Measurements from ENCODE around the gene TAL2. TPM values are rescaled to one million over a fixed set of nuclear protein-coding genes. Genes with fewer than 3 reads are reported as not detected.

TAL2 gene
- not detected for total RNA-seq
- 0.78 TPM for polyA plus RNA-seq (ENCODE audit: insufficient read depth, low read depth, low replicate concordance)
- long read RNA-seq, donor 1: 0 reads
- long read RNA-seq, donor 2: 0 reads

GRCh38 chr9:105662184-105663104 is at the start of gene TAL2:
TAL2 (plus strand) TSS chr9:105662457; CDS start chr9:105662497, 40 bp downstream.
- no peak for DNase-seq
- Histone ChIP-seq H3K27me3 (no peaks in the 10 kb centered on the region), H3K36me3 (ENCODE audit: low read depth, missing control alignments) (no peaks in the 10 kb centered on the region), H3K9me3 (no peaks in the 10 kb centered on the region), H3K27ac (no peak within 1 kb of the TSS), H3K4me3 (no peak within 1 kb of the TSS), H3K4me1 (no peaks in the 10 kb centered on the region)
- intact Hi-C loops (cut with DNase I; ENCODE audit: low total_unique reads): no loop called here
- TF ChIP-seq POLR2A (IDR thresholded peaks at IDR 0.05) (no peak), CTCF (IDR thresholded peaks at IDR 0.05) (no peak)
- 92% methylated on average over 12 of the region's 12 CpGs for WGBS, 2 donors

GRCh38 chr9:105621001-105621400 is 41.3 kb upstream of the TAL2 start:
- TF ChIP-seq CTCF (IDR thresholded peaks at IDR 0.05): no peak
- no peak for TF ChIP-seq POLR2A (IDR thresholded peaks at IDR 0.05)
- intact Hi-C loops (cut with DNase I; ENCODE audit: low total_unique reads): no loop called here
- Histone ChIP-seq H3K27me3 (no peaks in the 10 kb centered on the region), H3K9me3 (no peaks in the 10 kb centered on the region), H3K36me3 (ENCODE audit: low read depth, missing control alignments) (no peaks in the 10 kb centered on the region), H3K4me1 (no peaks in the 10 kb centered on the region), H3K27ac (no peak overlapping the region), H3K4me3 (no peak overlapping the region)
- WGBS, 2 donors: 91 to 97% methylated on average over 2 of the region's 2 CpGs
- no peak for DNase-seq

- H3K9me3 ChIP-seq: no peaks in the 10 kb centered on the region
- H3K4me3 ChIP-seq: no peak overlapping the region
- H3K36me3 ChIP-seq (ENCODE audit: low read depth, missing control alignments): no peaks in the 10 kb centered on the region
- DNase-seq: no peak
- WGBS, 2 donors: 72 to 85% methylated on average over 1 of the region's 1 CpG
- no peaks in the 10 kb centered on the region for H3K27me3 ChIP-seq
- TF ChIP-seq POLR2A (IDR thresholded peaks at IDR 0.05) (no peak), CTCF (IDR thresholded peaks at IDR 0.05) (no peak)
- H3K4me1 ChIP-seq: no peaks in the 10 kb centered on the region
- no peak overlapping the region for H3K27ac ChIP-seq
- intact Hi-C loops (cut with DNase I; ENCODE audit: low total_unique reads): no loop called here
These were observed 37.2 kb upstream of the TAL2 start for GRCh38 chr9:105625088-105625487.

GRCh38 chr9:105632807-105633206 is 29.4 kb upstream of the TAL2 start:
- no peak for TF ChIP-seq POLR2A (IDR thresholded peaks at IDR 0.05)
- TF ChIP-seq CTCF (IDR thresholded peaks at IDR 0.05): no peak
- H3K36me3 ChIP-seq (ENCODE audit: low read depth, missing control alignments): no peaks in the 10 kb centered on the region
- H3K27ac ChIP-seq: no peak overlapping the region
- intact Hi-C loops (cut with DNase I; ENCODE audit: low total_unique reads): no loop called here
- no peak overlapping the region for H3K4me3 ChIP-seq
- H3K9me3 ChIP-seq: no peaks in the 10 kb centered on the region
- no peak for DNase-seq
- 92 to 97% methylated on average over 1 of the region's 1 CpG for WGBS, 2 donors
- no peaks in the 10 kb centered on the region for H3K4me1 ChIP-seq
- H3K27me3 ChIP-seq: no peaks in the 10 kb centered on the region

All from testis (tissue), 5 donors.